GM18511 (cell line): ENCODE measurements around the gene LRRC38.

Source experiments
- ATAC-seq: cut with Tn5 transposase; IDR thresholded peaks from one replicate; pipeline ENCODE4 v1.9.1; 2021; ENCODE audit warnings: mild to moderate bottlenecking, moderate library complexity; ENCODE audit not compliant: unreplicated experiment

LRRC38 gene

GRCh38 chr1:13517193-13517812 is 3.5 kb upstream of the LRRC38 start:
- ATAC-seq: no peak

- ATAC-seq: no peak
Measured at GRCh38 chr1:13516606-13517005, 2.8 kb upstream of the LRRC38 start.

- no peak for ATAC-seq
Measured at GRCh38 chr1:13514821-13515220, 1.0 kb upstream of the LRRC38 start.

- no peak for ATAC-seq
Measured at GRCh38 chr1:13513063-13513894, 524 bp downstream of the LRRC38 start.

- no peak for ATAC-seq
Measured at GRCh38 chr1:13512472-13512871, 1.3 kb downstream of the LRRC38 start.

- ATAC-seq: no peak
Measured at GRCh38 chr1:13510499-13510898, 3.3 kb downstream of the LRRC38 start.

GRCh38 chr1:13507075-13507474 is 6.7 kb downstream of the LRRC38 start:
- ATAC-seq: no peak

- ATAC-seq: no peak
Measured at GRCh38 chr1:13505020-13505419, 8.8 kb downstream of the LRRC38 start.

- ATAC-seq: no peak
Measured at GRCh38 chr1:13500806-13501205, 13.0 kb downstream of the LRRC38 start.

GRCh38 chr1:13499422-13499821 is 14.4 kb downstream of the LRRC38 start:
- ATAC-seq: no peak

GRCh38 chr1:13498553-13498952 is 15.2 kb downstream of the LRRC38 start:
- no peak for ATAC-seq

- no peak for ATAC-seq
Measured at GRCh38 chr1:13495186-13495585, 18.6 kb downstream of the LRRC38 start.

- no peak for ATAC-seq
Measured at GRCh38 chr1:13494712-13495111, 19.1 kb downstream of the LRRC38 start.

GRCh38 chr1:13494025-13494424 is 19.8 kb downstream of the LRRC38 start:
- ATAC-seq: no peak

- ATAC-seq: no peak
Measured at GRCh38 chr1:13492711-13493110, 21.1 kb downstream of the LRRC38 start.

- ATAC-seq: no peak
Measured at GRCh38 chr1:13487957-13488356, 25.8 kb downstream of the LRRC38 start.

- ATAC-seq: no peak
Measured at GRCh38 chr1:13487143-13487868, 26.5 kb downstream of the LRRC38 start.

- no peak for ATAC-seq
Measured at GRCh38 chr1:13483946-13484345, 29.9 kb downstream of the LRRC38 start.

- ATAC-seq: no peak
Measured at GRCh38 chr1:13482600-13482999, 31.2 kb downstream of the LRRC38 start.

GRCh38 chr1:13479171-13479856 is 34.5 kb downstream of the LRRC38 start:
- no peak for ATAC-seq

- no peak for ATAC-seq
Measured at GRCh38 chr1:13478692-13479091, 35.1 kb downstream of the LRRC38 start.
